ENCODE data around the gene DST. TPM values are rescaled to one million over a fixed set of nuclear protein-coding genes. Genes with fewer than 3 reads are reported as not detected.
A peak's percentile ranks its signal among the peaks of the same experiment; 100 is the strongest.

The DST gene
- total RNA-seq, 1 experiment from 2014 or later: 370 TPM

- TF ChIP-seq, protein P1, sequence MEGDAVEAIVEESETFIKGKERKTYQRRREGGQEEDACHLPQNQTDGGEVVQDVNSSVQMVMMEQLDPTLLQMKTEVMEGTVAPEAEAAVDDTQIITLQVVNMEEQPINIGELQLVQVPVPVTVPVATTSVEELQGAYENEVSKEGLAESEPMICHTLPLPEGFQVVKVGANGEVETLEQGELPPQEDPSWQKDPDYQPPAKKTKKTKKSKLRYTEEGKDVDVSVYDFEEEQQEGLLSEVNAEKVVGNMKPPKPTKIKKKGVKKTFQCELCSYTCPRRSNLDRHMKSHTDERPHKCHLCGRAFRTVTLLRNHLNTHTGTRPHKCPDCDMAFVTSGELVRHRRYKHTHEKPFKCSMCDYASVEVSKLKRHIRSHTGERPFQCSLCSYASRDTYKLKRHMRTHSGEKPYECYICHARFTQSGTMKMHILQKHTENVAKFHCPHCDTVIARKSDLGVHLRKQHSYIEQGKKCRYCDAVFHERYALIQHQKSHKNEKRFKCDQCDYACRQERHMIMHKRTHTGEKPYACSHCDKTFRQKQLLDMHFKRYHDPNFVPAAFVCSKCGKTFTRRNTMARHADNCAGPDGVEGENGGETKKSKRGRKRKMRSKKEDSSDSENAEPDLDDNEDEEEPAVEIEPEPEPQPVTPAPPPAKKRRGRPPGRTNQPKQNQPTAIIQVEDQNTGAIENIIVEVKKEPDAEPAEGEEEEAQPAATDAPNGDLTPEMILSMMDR (IDR thresholded peaks at IDR 0.05; ENCODE audit: unreplicated experiment): no peak
- peak; percentile 67 for DNase-seq (ENCODE audit: unreplicated experiment)
- Mint-ChIP-seq H3K4me1 (ENCODE audit: insufficient read depth, unreplicated experiment) (no peaks in the 10 kb centered on the region), H3K27me3 (ENCODE audit: insufficient read depth, unreplicated experiment) (no peaks in the 10 kb centered on the region), H3K27ac (ENCODE audit: low read depth, unreplicated experiment) (peak overlapping the region; percentile 63), H3K36me3 (ENCODE audit: insufficient read depth, unreplicated experiment) (peaks cover 85% of the 10 kb centered on the region), H3K4me3 (ENCODE audit: unreplicated experiment) (no peak overlapping the region), H3K9me3 (ENCODE audit: unreplicated experiment) (no peaks in the 10 kb centered on the region)
- CTCF ChIA-PET: interaction anchor here (0.6 to 1.2 kb wide), 4 partner anchors 24 to 177 kb away, joined by 3 to 6 read pairs (median 3); no protein-coding TSS in a partner anchor
- POLR2A ChIA-PET: interaction anchor here (1.0 to 1.8 kb wide), 2 partner anchors 11 to 21 kb away, joined by 3 to 4 read pairs; no protein-coding TSS in a partner anchor
- intact Hi-C loops (cut with micrococcal nuclease): no loop called here
- no TSS peak for BruUV-seq (replicated peaks)
Observed at GRCh38 chr6:56490993-56491392, 151.7 kb downstream of the DST start.

- CTCF ChIA-PET: interaction anchor here (1.0 kb wide), 1 partner anchor 119 kb away, joined by 4 read pairs; no protein-coding TSS in a partner anchor
Observed at GRCh38 chr6:56489559-56489958, 153.1 kb downstream of the DST start.

DNA sequence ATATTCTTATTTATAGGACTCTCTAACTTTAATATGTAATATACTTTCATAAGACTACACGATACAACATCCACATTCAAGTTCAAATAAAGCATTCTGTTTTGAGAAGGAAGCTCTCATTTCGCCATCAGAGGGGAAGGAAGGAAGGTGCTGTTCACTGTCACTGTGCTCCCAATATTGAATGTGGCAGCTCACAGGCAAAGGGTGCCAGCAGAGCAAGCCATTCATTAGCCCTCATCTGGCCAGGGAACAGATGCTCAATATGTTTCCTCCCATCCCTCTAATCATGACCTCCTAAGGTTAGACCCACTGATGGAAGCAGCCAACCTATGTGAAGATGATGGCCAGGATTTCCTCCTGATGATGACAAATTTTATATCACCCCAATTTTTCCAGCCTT lies 154.4 kb downstream of the DST start:
- ChIA-PET POLR2A (interaction anchor here (0.6 to 1.1 kb wide), 3 partner anchors 12 to 118 kb away, joined by 3 read pairs; no protein-coding TSS in a partner anchor), CTCF (interaction anchor here (1.2 kb wide), 1 partner anchor 118 kb away, joined by 4 read pairs; no protein-coding TSS in a partner anchor)
- BruUV-seq (replicated peaks): no TSS peak
- Mint-ChIP-seq H3K9me3 (ENCODE audit: unreplicated experiment) (no peaks in the 10 kb centered on the region), H3K36me3 (ENCODE audit: insufficient read depth, unreplicated experiment) (peaks cover 94% of the 10 kb centered on the region), H3K27ac (ENCODE audit: low read depth, unreplicated experiment) (peak overlapping the region; percentile 31), H3K27me3 (ENCODE audit: insufficient read depth, unreplicated experiment) (no peaks in the 10 kb centered on the region), H3K4me3 (ENCODE audit: unreplicated experiment) (no peak overlapping the region), H3K4me1 (ENCODE audit: insufficient read depth, unreplicated experiment) (no peaks in the 10 kb centered on the region)
- no peak for DNase-seq (ENCODE audit: unreplicated experiment)
- TF ChIP-seq, protein P1 (IDR thresholded peaks at IDR 0.05; ENCODE audit: unreplicated experiment): no peak
- intact Hi-C loops (cut with micrococcal nuclease): no loop called here

More at GRCh38 chr6:56489559-56489958, 153.1 kb downstream of the DST start:
- H3K27me3 Mint-ChIP-seq (ENCODE audit: insufficient read depth, unreplicated experiment): no peaks in the 10 kb centered on the region
- POLR2A ChIA-PET: interaction anchor here (0.7 to 1.0 kb wide), 2 partner anchors 22 to 53 kb away, joined by 3 read pairs; no protein-coding TSS in a partner anchor
- no peaks in the 10 kb centered on the region for H3K9me3 Mint-ChIP-seq (ENCODE audit: unreplicated experiment)
- peaks cover 93% of the 10 kb centered on the region for H3K36me3 Mint-ChIP-seq (ENCODE audit: insufficient read depth, unreplicated experiment)
- TF ChIP-seq, protein P1 (IDR thresholded peaks at IDR 0.05; ENCODE audit: unreplicated experiment): no peak
- H3K4me3 Mint-ChIP-seq (ENCODE audit: unreplicated experiment): no peak overlapping the region
- H3K4me1 Mint-ChIP-seq (ENCODE audit: insufficient read depth, unreplicated experiment): no peaks in the 10 kb centered on the region
- H3K27ac Mint-ChIP-seq (ENCODE audit: low read depth, unreplicated experiment): no peak overlapping the region
- no TSS peak for BruUV-seq (replicated peaks)
- intact Hi-C loops (cut with micrococcal nuclease): no loop called here
- no peak for DNase-seq (ENCODE audit: unreplicated experiment)

- Mint-ChIP-seq H3K9me3 (ENCODE audit: unreplicated experiment) (no peaks in the 10 kb centered on the region), H3K36me3 (ENCODE audit: insufficient read depth, unreplicated experiment) (peaks cover 95% of the 10 kb centered on the region), H3K4me1 (ENCODE audit: insufficient read depth, unreplicated experiment) (no peaks in the 10 kb centered on the region), H3K4me3 (ENCODE audit: unreplicated experiment) (no peak overlapping the region), H3K27me3 (ENCODE audit: insufficient read depth, unreplicated experiment) (no peaks in the 10 kb centered on the region), H3K27ac (ENCODE audit: low read depth, unreplicated experiment) (no peak overlapping the region)
- ChIA-PET POLR2A (no interaction called here), CTCF (no interaction called here)
- DNase-seq (ENCODE audit: unreplicated experiment): no peak
- no TSS peak for BruUV-seq (replicated peaks)
- TF ChIP-seq, protein P1 (IDR thresholded peaks at IDR 0.05; ENCODE audit: unreplicated experiment): no peak
- intact Hi-C loops (cut with micrococcal nuclease): no loop called here
Observed at GRCh38 chr6:56486681-56487080, 156.0 kb downstream of the DST start.

Measured in MCF 10A (cell line).